ENCODE data around the gene BDH1.

The BDH1 gene

GRCh38 chr3:197495999-197496745, 59.6 kb downstream of the BDH1 start:
- Histone ChIP-seq H3K9ac (ENCODE audit: insufficient read length, low read depth) (no peak overlapping the region), H3K4me3 (ENCODE audit: insufficient read length, low read depth) (no peak overlapping the region), H3K36me3 (ENCODE audit: insufficient read depth, insufficient read length, low read length) (no peaks in the 10 kb centered on the region), H3K4me1 (ENCODE audit: insufficient read depth, insufficient read length) (peaks cover 8% of the 10 kb centered on the region), H3K27me3 (ENCODE audit: insufficient read depth, insufficient read length) (no peaks in the 10 kb centered on the region), H3K9me3 (ENCODE audit: insufficient read depth, low read length) (peaks cover 17% of the 10 kb centered on the region; the same call in 1 of the 2 replicates)
- TF ChIP-seq ZNF274 (IDR thresholded peaks at IDR 0.05; ENCODE audit: low read depth, low read length) = no peak
- DNase-seq (ENCODE audit: low read depth, low spot score) = no peak

GRCh38 chr3:197495499-197495898, 60.3 kb downstream of the BDH1 start:
- no peaks in the 10 kb centered on the region for H3K27me3 ChIP-seq (ENCODE audit: insufficient read depth, insufficient read length)
- no peak for TF ChIP-seq SUZ12 (IDR thresholded peaks at IDR 0.05; ENCODE audit: extremely low read depth, insufficient read depth, insufficient read length)
- no peak for TF ChIP-seq YY1 (IDR thresholded peaks at IDR 0.05; ENCODE audit: insufficient read depth, insufficient read length)
- no peak for TF ChIP-seq ZNF274 (IDR thresholded peaks at IDR 0.05; ENCODE audit: low read depth, low read length)

GRCh38 chr3:197495059-197495455, 60.7 kb downstream of the BDH1 start:
- Histone ChIP-seq H3K9me3 (ENCODE audit: insufficient read depth, low read length) (peaks cover 17% of the 10 kb centered on the region; the same call in 1 of the 2 replicates), H3K27me3 (ENCODE audit: insufficient read depth, insufficient read length) (no peaks in the 10 kb centered on the region), H3K9ac (ENCODE audit: insufficient read length, low read depth) (no peak overlapping the region), H3K36me3 (ENCODE audit: insufficient read depth, insufficient read length, low read length) (no peaks in the 10 kb centered on the region), H3K4me1 (ENCODE audit: insufficient read depth, insufficient read length) (peaks cover 8% of the 10 kb centered on the region), H3K4me3 (ENCODE audit: insufficient read length, low read depth) (no peak overlapping the region)
- no peak for DNase-seq (ENCODE audit: low read depth, low spot score)
- no peak for TF ChIP-seq YY1 (IDR thresholded peaks at IDR 0.05; ENCODE audit: insufficient read depth, insufficient read length)
- no peak for TF ChIP-seq ZNF274 (IDR thresholded peaks at IDR 0.05; ENCODE audit: low read depth, low read length)
- TF ChIP-seq SUZ12 (IDR thresholded peaks at IDR 0.05; ENCODE audit: extremely low read depth, insufficient read depth, insufficient read length) = no peak

More at GRCh38 chr3:197495499-197495898, 60.3 kb downstream of the BDH1 start:
- Histone ChIP-seq H3K9ac (ENCODE audit: insufficient read length, low read depth) (no peak overlapping the region), H3K9me3 (ENCODE audit: insufficient read depth, low read length) (peaks cover 17% of the 10 kb centered on the region; the same call in 1 of the 2 replicates), H3K4me3 (ENCODE audit: insufficient read length, low read depth) (no peak overlapping the region), H3K36me3 (ENCODE audit: insufficient read depth, insufficient read length, low read length) (no peaks in the 10 kb centered on the region), H3K4me1 (ENCODE audit: insufficient read depth, insufficient read length) (peaks cover 8% of the 10 kb centered on the region)
- no peak for DNase-seq (ENCODE audit: low read depth, low spot score)

- no peaks in the 10 kb centered on the region for H3K27me3 ChIP-seq (ENCODE audit: insufficient read depth, insufficient read length)
- peaks cover 17% of the 10 kb centered on the region; the same call in 1 of the 2 replicates for H3K9me3 ChIP-seq (ENCODE audit: insufficient read depth, low read length)
- no peak for TF ChIP-seq ZNF274 (IDR thresholded peaks at IDR 0.05; ENCODE audit: low read depth, low read length)
- no peak for TF ChIP-seq YY1 (IDR thresholded peaks at IDR 0.05; ENCODE audit: insufficient read depth, insufficient read length)
- no peak for TF ChIP-seq SUZ12 (IDR thresholded peaks at IDR 0.05; ENCODE audit: extremely low read depth, insufficient read depth, insufficient read length)
- no peak overlapping the region for H3K4me3 ChIP-seq (ENCODE audit: insufficient read length, low read depth)
- no peaks in the 10 kb centered on the region for H3K36me3 ChIP-seq (ENCODE audit: insufficient read depth, insufficient read length, low read length)
- H3K4me1 ChIP-seq (ENCODE audit: insufficient read depth, insufficient read length) = peaks cover 8% of the 10 kb centered on the region
- no peak for DNase-seq (ENCODE audit: low read depth, low spot score)
- H3K9ac ChIP-seq (ENCODE audit: insufficient read length, low read depth) = no peak overlapping the region
These were observed 61.3 kb downstream of the BDH1 start for GRCh38 chr3:197494366-197495058.

GRCh38 chr3:197493049-197493448, 62.7 kb downstream of the BDH1 start:
- H3K27me3 ChIP-seq (ENCODE audit: insufficient read depth, insufficient read length) = no peaks in the 10 kb centered on the region
- TF ChIP-seq SUZ12 (IDR thresholded peaks at IDR 0.05; ENCODE audit: extremely low read depth, insufficient read depth, insufficient read length) (no peak), YY1 (IDR thresholded peaks at IDR 0.05; ENCODE audit: insufficient read depth, insufficient read length) (no peak), ZNF274 (IDR thresholded peaks at IDR 0.05; ENCODE audit: low read depth, low read length) (no peak)
- no peak overlapping the region for H3K4me3 ChIP-seq (ENCODE audit: insufficient read length, low read depth)
- peaks cover 8% of the 10 kb centered on the region for H3K4me1 ChIP-seq (ENCODE audit: insufficient read depth, insufficient read length)
- H3K9ac ChIP-seq (ENCODE audit: insufficient read length, low read depth) = no peak overlapping the region
- H3K36me3 ChIP-seq (ENCODE audit: insufficient read depth, insufficient read length, low read length) = no peaks in the 10 kb centered on the region
- DNase-seq (ENCODE audit: low read depth, low spot score) = no peak
- H3K9me3 ChIP-seq (ENCODE audit: insufficient read depth, low read length) = peaks cover 5% of the 10 kb centered on the region; the same call in 1 of the 2 replicates

GRCh38 chr3:197491923-197492664, 63.7 kb downstream of the BDH1 start:
- peaks cover 3% of the 10 kb centered on the region; the same call in 1 of the 2 replicates for H3K9me3 ChIP-seq (ENCODE audit: insufficient read depth, low read length)
- no peaks in the 10 kb centered on the region for H3K36me3 ChIP-seq (ENCODE audit: insufficient read depth, insufficient read length, low read length)
- peaks cover 8% of the 10 kb centered on the region for H3K4me1 ChIP-seq (ENCODE audit: insufficient read depth, insufficient read length)
- H3K27me3 ChIP-seq (ENCODE audit: insufficient read depth, insufficient read length) = no peaks in the 10 kb centered on the region
- TF ChIP-seq ZNF274 (IDR thresholded peaks at IDR 0.05; ENCODE audit: low read depth, low read length) = no peak
- no peak for TF ChIP-seq SUZ12 (IDR thresholded peaks at IDR 0.05; ENCODE audit: extremely low read depth, insufficient read depth, insufficient read length)
- TF ChIP-seq YY1 (IDR thresholded peaks at IDR 0.05; ENCODE audit: insufficient read depth, insufficient read length) = no peak
- no peak for DNase-seq (ENCODE audit: low read depth, low spot score)
- H3K4me3 ChIP-seq (ENCODE audit: insufficient read length, low read depth) = no peak overlapping the region
- H3K9ac ChIP-seq (ENCODE audit: insufficient read length, low read depth) = no peak overlapping the region

- H3K4me3 ChIP-seq (ENCODE audit: insufficient read length, low read depth) = no peak overlapping the region
- TF ChIP-seq YY1 (IDR thresholded peaks at IDR 0.05; ENCODE audit: insufficient read depth, insufficient read length) (no peak), SUZ12 (IDR thresholded peaks at IDR 0.05; ENCODE audit: extremely low read depth, insufficient read depth, insufficient read length) (no peak), ZNF274 (IDR thresholded peaks at IDR 0.05; ENCODE audit: low read depth, low read length) (no peak)
- no peaks in the 10 kb centered on the region for H3K36me3 ChIP-seq (ENCODE audit: insufficient read depth, insufficient read length, low read length)
- H3K27me3 ChIP-seq (ENCODE audit: insufficient read depth, insufficient read length) = no peaks in the 10 kb centered on the region
- H3K9me3 ChIP-seq (ENCODE audit: insufficient read depth, low read length) = peaks cover 3% of the 10 kb centered on the region; the same call in 1 of the 2 replicates
- DNase-seq (ENCODE audit: low read depth, low spot score) = no peak
- H3K9ac ChIP-seq (ENCODE audit: insufficient read length, low read depth) = no peak overlapping the region
- H3K4me1 ChIP-seq (ENCODE audit: insufficient read depth, insufficient read length) = peaks cover 5% of the 10 kb centered on the region
These were observed 64.3 kb downstream of the BDH1 start for GRCh38 chr3:197491478-197491877.

All from NT2/D1 (cell line).